Mesenchymal stem cell (in vitro differentiated cells and primary cell): ENCODE measurements around the gene GNAZ.
A peak's percentile ranks its signal among the peaks of the same experiment; 100 is the strongest.

Experiments used
- DNase-seq: peaks from one replicate; pipeline ENCODE4 v3.0.0-alpha.2; 2013
- H2AFZ ChIP-seq: one replicate; pipeline ENCODE4 v1.6.1; 2013; ENCODE audit warnings: low read depth, mild to moderate bottlenecking, control low read depth, inconsistent platforms, low read length, moderate library complexity
- H2AK5ac ChIP-seq: 2 replicates; pipeline ENCODE4 v1.6.1; 2013; ENCODE audit warnings: low read length, moderate library complexity, mild to moderate bottlenecking, inconsistent platforms; ENCODE audit not compliant: severe bottlenecking
- H2BK120ac ChIP-seq: one replicate; pipeline ENCODE4 v1.6.1; 2013; ENCODE audit warnings: low read depth, mild to moderate bottlenecking, inconsistent platforms, low read length, moderate library complexity
- H2BK12ac ChIP-seq, 2 experiments: one replicate each; pipeline ENCODE4 v1.6.1; 2013; ENCODE audit warnings: inconsistent platforms in 2 of 2, low read length in 2 of 2, mild to moderate bottlenecking in 2 of 2, moderate library complexity in 2 of 2, control low read depth in 1 of 2
- H2BK15ac ChIP-seq: one replicate; pipeline ENCODE4 v1.6.1; 2013; ENCODE audit warnings: mild to moderate bottlenecking, low read depth, inconsistent platforms; ENCODE audit not compliant: poor library complexity, severe bottlenecking
- H2BK5ac ChIP-seq: 2 replicates; pipeline ENCODE4 v1.6.1; 2013; ENCODE audit warnings: low read depth, mild to moderate bottlenecking, low read length, control low read depth, inconsistent platforms; ENCODE audit not compliant: poor library complexity, severe bottlenecking
- H3K14ac ChIP-seq, 2 experiments: one replicate each; pipeline ENCODE4 v1.6.1; 2013; ENCODE audit warnings: inconsistent platforms in 2 of 2, low read length in 2 of 2, control low read depth in 1 of 2, mild to moderate bottlenecking in 1 of 2, moderate library complexity in 1 of 2
- H3K18ac ChIP-seq, 2 experiments: one replicate each; pipeline ENCODE4 v1.6.1; 2013; ENCODE audit warnings: inconsistent platforms in 2 of 2, low read length in 2 of 2, control low read depth in 1 of 2, low read depth in 1 of 2, mild to moderate bottlenecking in 1 of 2
- H3K23ac ChIP-seq, 2 experiments: one replicate each; pipeline ENCODE4 v1.6.1; 2013; ENCODE audit warnings: inconsistent platforms in 2 of 2, low read length in 2 of 2, mild to moderate bottlenecking in 2 of 2, moderate library complexity in 2 of 2, control low read depth in 1 of 2
- H3K27ac ChIP-seq: 2 replicates; pipeline ENCODE4 v1.5.1; 2013; ENCODE audit warnings: mild to moderate bottlenecking, moderate library complexity, low read length, control low read depth, inconsistent platforms; ENCODE audit not compliant: poor library complexity, severe bottlenecking
- H3K27me3 ChIP-seq, 2 experiments: 2 replicates each; pipeline versions ENCODE4 v1.6.1 to v1.7.0; 2013; ENCODE audit warnings: low read length in 2 of 2, mild to moderate bottlenecking in 2 of 2, moderate library complexity in 2 of 2, control low read depth in 1 of 2, inconsistent platforms in 1 of 2; ENCODE audit not compliant: control insufficient read depth in 1 of 2, insufficient read depth in 1 of 2
- H3K36me3 ChIP-seq, 2 experiments: 2 replicates each; pipeline versions ENCODE4 v1.6.1 to v1.7.0; 2013; ENCODE audit warnings: low read length in 2 of 2, control low read depth in 1 of 2, inconsistent platforms in 1 of 2, low read depth in 1 of 2, mild to moderate bottlenecking in 1 of 2; ENCODE audit not compliant: insufficient read depth in 2 of 2, control insufficient read depth in 1 of 2
- H3K4ac ChIP-seq, 2 experiments: one replicate each; pipeline ENCODE4 v1.6.1; 2013; ENCODE audit warnings: inconsistent platforms in 2 of 2, low read length in 2 of 2, mild to moderate bottlenecking in 2 of 2, moderate library complexity in 2 of 2, control low read depth in 1 of 2, low read depth in 1 of 2
- H3K4me1 ChIP-seq: 2 replicates; pipeline ENCODE4 v1.6.1; 2013; ENCODE audit warnings: low read depth, low read length, control low read depth; ENCODE audit not compliant: control insufficient read depth, insufficient read depth
- H3K4me2 ChIP-seq: 2 replicates; pipeline ENCODE4 v1.6.1; 2013; ENCODE audit warnings: low read length, mild to moderate bottlenecking, inconsistent platforms; ENCODE audit not compliant: poor library complexity, severe bottlenecking
- H3K4me3 ChIP-seq, 2 experiments: 2 replicates each; pipeline versions ENCODE4 v1.5.1 to v1.7.0; 2013; ENCODE audit warnings: low read length in 2 of 2, mild to moderate bottlenecking in 2 of 2, control low read depth in 1 of 2, low read depth in 1 of 2; ENCODE audit not compliant: insufficient read depth in 1 of 2
- H3K79me1 ChIP-seq: replicated peaks from 2 replicates; pipeline ENCODE4 v1.6.1; 2013; ENCODE audit warnings: mild to moderate bottlenecking, control low read depth, low read length, inconsistent platforms; ENCODE audit not compliant: poor library complexity, severe bottlenecking
- H3K9ac ChIP-seq: 2 replicates; pipeline ENCODE4 v1.7.0; 2013; ENCODE audit warnings: mild to moderate bottlenecking, low read length, moderate library complexity
- H3K9me3 ChIP-seq: 2 replicates; pipeline ENCODE4 v1.7.0; 2013; ENCODE audit warnings: mild to moderate bottlenecking, low read length; ENCODE audit not compliant: control insufficient read depth
- H4K8ac ChIP-seq: one replicate; pipeline ENCODE4 v1.6.1; 2013; ENCODE audit warnings: inconsistent platforms, mild to moderate bottlenecking, low read length, moderate library complexity
- H4K91ac ChIP-seq: one replicate; pipeline ENCODE4 v1.6.1; 2013; ENCODE audit warnings: mild to moderate bottlenecking, low read length, inconsistent platforms
- WGBS: methylation state at CpG from one replicate; pipeline ENCODE4 v1.1.7; 2013; ENCODE audit warnings: mixed read lengths; 5-methylcytosine and 5-hydroxymethylcytosine counted together

Gene GNAZ

GRCh38 chr22:23146478-23147205 lies 76.3 kb downstream of the GNAZ start:
- no peak overlapping the region for H2AFZ ChIP-seq
- no peaks in the 10 kb centered on the region for H3K27me3 ChIP-seq
- no peak overlapping the region for H2BK12ac ChIP-seq
- no peak overlapping the region for H4K91ac ChIP-seq
- 73% methylated on average over 6 of the region's 8 CpGs for WGBS
- no peak overlapping the region for H3K9ac ChIP-seq
- H4K8ac ChIP-seq: no peak overlapping the region
- H2AK5ac ChIP-seq: peak overlapping the region; percentile 67
- no peak overlapping the region for H2BK5ac ChIP-seq
- H3K27ac ChIP-seq: no peak overlapping the region
- peaks cover 2% of the 10 kb centered on the region for H3K79me1 ChIP-seq
- H2BK15ac ChIP-seq: no peak overlapping the region
- H3K9me3 ChIP-seq: no peaks in the 10 kb centered on the region
- no peak overlapping the region for H3K4me2 ChIP-seq
- H3K18ac ChIP-seq: peak overlapping the region in 1 of 2 experiments; percentile 23
- peaks cover 27% of the 10 kb centered on the region for H3K4me1 ChIP-seq
- no peak overlapping the region for H3K4me3 ChIP-seq
- no peak overlapping the region for H3K14ac ChIP-seq
- peaks cover 13 to 21% of the 10 kb centered on the region in 2 experiments for H3K36me3 ChIP-seq
- no peak overlapping the region for H3K23ac ChIP-seq
- H3K4ac ChIP-seq: no peak overlapping the region
- DNase-seq: no peak
- H2BK120ac ChIP-seq: no peak overlapping the region

DNA sequence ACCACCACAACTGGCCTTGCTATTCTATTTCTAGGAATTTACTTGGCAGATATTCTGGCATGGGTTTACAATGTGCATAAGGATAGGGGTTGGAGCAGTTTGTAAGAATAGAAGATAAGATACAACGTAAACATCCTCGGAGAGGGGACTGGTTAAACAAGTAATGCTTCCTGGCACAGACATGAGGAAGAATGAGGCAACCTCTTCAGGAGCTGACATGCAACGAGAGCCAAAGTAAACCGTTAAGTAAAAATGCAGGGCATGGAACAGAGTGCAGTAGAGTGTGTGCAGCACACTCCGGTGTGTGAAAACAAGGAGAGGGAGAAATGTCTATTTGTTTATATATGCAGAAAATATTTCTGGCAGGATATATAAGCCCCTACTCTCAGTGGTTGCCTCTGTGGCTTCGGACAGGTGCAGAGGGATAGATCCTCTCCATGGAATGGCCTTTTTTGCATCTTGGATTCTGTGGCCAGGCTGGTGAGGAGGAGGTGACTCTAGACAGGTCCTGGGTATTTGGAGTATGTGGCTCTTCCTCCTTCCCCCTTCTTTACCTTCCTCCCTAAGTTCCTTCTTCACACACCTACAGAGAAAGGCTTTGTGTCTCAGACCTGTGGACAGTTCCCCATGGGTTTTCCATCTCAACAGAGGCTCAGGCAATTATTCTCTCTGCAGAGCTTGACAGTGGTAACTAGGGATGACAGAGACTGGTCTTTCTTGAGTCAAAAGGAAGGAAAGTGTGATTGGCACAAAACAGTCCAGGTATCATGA lies 77.5 kb downstream of the GNAZ start:
- no peak overlapping the region for H3K14ac ChIP-seq
- no peak overlapping the region for H2BK120ac ChIP-seq
- H2AFZ ChIP-seq: no peak overlapping the region
- H3K4me3 ChIP-seq: no peak overlapping the region
- H3K4me1 ChIP-seq: peaks cover 20% of the 10 kb centered on the region
- H3K4me2 ChIP-seq: no peak overlapping the region
- no peaks in the 10 kb centered on the region for H3K27me3 ChIP-seq
- no peak overlapping the region for H2BK12ac ChIP-seq
- no peak overlapping the region for H2AK5ac ChIP-seq
- H3K27ac ChIP-seq: no peak overlapping the region
- no peak overlapping the region for H3K9ac ChIP-seq
- DNase-seq: peak; percentile 76
- H2BK5ac ChIP-seq: no peak overlapping the region
- H4K91ac ChIP-seq: no peak overlapping the region
- no peak overlapping the region for H2BK15ac ChIP-seq
- no peak overlapping the region for H3K23ac ChIP-seq
- peaks cover 2% of the 10 kb centered on the region for H3K79me1 ChIP-seq
- no peak overlapping the region for H3K4ac ChIP-seq
- H3K18ac ChIP-seq: no peak overlapping the region
- no peaks in the 10 kb centered on the region for H3K9me3 ChIP-seq
- H4K8ac ChIP-seq: no peak overlapping the region
- H3K36me3 ChIP-seq: peaks cover 20 to 23% of the 10 kb centered on the region in 2 experiments
- 43% methylated on average over 6 of the region's 6 CpGs for WGBS

- no peak overlapping the region for H2AFZ ChIP-seq
- no peak overlapping the region for H2BK5ac ChIP-seq
These were observed 79.5 kb downstream of the GNAZ start for GRCh38 chr22:23149743-23150238.

DNA sequence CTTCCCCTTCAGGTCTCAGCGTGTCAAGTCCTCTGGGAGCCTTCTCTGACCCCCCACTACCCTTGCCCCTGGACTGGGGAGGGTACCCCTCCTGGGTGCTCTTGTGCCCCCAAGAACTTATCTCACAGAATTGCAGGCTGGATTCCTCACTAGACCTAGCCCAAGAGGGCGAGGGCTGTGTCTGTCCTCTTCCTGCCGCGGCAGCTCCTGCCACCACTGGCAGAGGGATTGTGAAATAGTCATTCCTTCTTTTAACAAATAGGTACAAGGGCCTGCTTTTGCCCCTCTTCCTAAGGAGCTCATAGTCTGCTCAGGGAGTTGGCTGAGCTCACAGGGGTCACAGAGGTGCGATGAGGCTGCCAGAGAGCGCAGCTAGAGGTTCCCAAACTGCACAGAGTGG lies 80.4 kb downstream of the GNAZ start:
- Histone ChIP-seq H3K79me1 (peaks cover 2% of the 10 kb centered on the region), H3K14ac (no peak overlapping the region), H2AK5ac (no peak overlapping the region), H3K23ac (no peak overlapping the region), H3K4me2 (no peak overlapping the region), H3K4me3 (no peak overlapping the region), H2AFZ (no peak overlapping the region), H3K9me3 (no peaks in the 10 kb centered on the region), H3K9ac (no peak overlapping the region), H2BK120ac (no peak overlapping the region), H3K27me3 (no peaks in the 10 kb centered on the region), H3K4me1 (peaks cover 15% of the 10 kb centered on the region), H3K36me3 (peaks cover 26 to 30% of the 10 kb centered on the region in 2 experiments), H3K18ac (no peak overlapping the region), H2BK12ac (no peak overlapping the region), H2BK15ac (no peak overlapping the region), H2BK5ac (no peak overlapping the region), H4K8ac (no peak overlapping the region), H4K91ac (no peak overlapping the region), H3K4ac (no peak overlapping the region), H3K27ac (no peak overlapping the region)
- DNase-seq: no peak
- WGBS: 83% methylated on average over 6 of the region's 6 CpGs

More at GRCh38 chr22:23149743-23150238, 79.5 kb downstream of the GNAZ start:
- no peaks in the 10 kb centered on the region for H3K27me3 ChIP-seq
- no peak overlapping the region for H3K4ac ChIP-seq
- no peak overlapping the region for H3K9ac ChIP-seq
- peaks cover 2% of the 10 kb centered on the region for H3K79me1 ChIP-seq
- no peak overlapping the region for H2BK120ac ChIP-seq
- WGBS: 72% methylated on average over 15 of the region's 15 CpGs
- no peak overlapping the region for H3K4me2 ChIP-seq
- H2BK12ac ChIP-seq: no peak overlapping the region
- H2AK5ac ChIP-seq: no peak overlapping the region
- H3K9me3 ChIP-seq: no peaks in the 10 kb centered on the region
- no peak overlapping the region for H3K27ac ChIP-seq
- no peak overlapping the region for H3K18ac ChIP-seq
- H3K4me3 ChIP-seq: no peak overlapping the region
- peaks cover 24 to 27% of the 10 kb centered on the region in 2 experiments for H3K36me3 ChIP-seq
- H4K8ac ChIP-seq: no peak overlapping the region
- no peak overlapping the region for H3K14ac ChIP-seq
- no peak overlapping the region for H3K23ac ChIP-seq
- peaks cover 20% of the 10 kb centered on the region for H3K4me1 ChIP-seq
- H2BK15ac ChIP-seq: no peak overlapping the region
- DNase-seq: no peak
- H4K91ac ChIP-seq: no peak overlapping the region
